Hindlimb muscle (tissue), 1 donor: ENCODE measurements around the gene POLR3H. TPM values are rescaled to one million over a fixed set of nuclear protein-coding genes. Genes with fewer than 3 reads are reported as not detected.
A peak's percentile ranks its signal among the peaks of the same experiment; 100 is the strongest.
"Not testable (repeated sequence)": the region's sequence is repeated elsewhere in the genome, so short reads cannot be mapped to it uniquely, and the experiment has no call there.

Experiments
- DNase-seq: peaks from one replicate; pipeline ENCODE4 v3.0.0-alpha.2; 2013
- polyA plus RNA-seq: library from polyadenylated mRNA; unstranded; fragments of 120-200 nt; gene quantifications from one replicate; pipeline ENCODE4 v1.2.1, GENCODE V29; 2013; ENCODE audit not compliant: insufficient read length

POLR3H gene, protein sequence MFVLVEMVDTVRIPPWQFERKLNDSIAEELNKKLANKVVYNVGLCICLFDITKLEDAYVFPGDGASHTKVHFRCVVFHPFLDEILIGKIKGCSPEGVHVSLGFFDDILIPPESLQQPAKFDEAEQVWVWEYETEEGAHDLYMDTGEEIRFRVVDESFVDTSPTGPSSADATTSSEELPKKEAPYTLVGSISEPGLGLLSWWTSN
- 20.4 TPM for polyA plus RNA-seq

DNA sequence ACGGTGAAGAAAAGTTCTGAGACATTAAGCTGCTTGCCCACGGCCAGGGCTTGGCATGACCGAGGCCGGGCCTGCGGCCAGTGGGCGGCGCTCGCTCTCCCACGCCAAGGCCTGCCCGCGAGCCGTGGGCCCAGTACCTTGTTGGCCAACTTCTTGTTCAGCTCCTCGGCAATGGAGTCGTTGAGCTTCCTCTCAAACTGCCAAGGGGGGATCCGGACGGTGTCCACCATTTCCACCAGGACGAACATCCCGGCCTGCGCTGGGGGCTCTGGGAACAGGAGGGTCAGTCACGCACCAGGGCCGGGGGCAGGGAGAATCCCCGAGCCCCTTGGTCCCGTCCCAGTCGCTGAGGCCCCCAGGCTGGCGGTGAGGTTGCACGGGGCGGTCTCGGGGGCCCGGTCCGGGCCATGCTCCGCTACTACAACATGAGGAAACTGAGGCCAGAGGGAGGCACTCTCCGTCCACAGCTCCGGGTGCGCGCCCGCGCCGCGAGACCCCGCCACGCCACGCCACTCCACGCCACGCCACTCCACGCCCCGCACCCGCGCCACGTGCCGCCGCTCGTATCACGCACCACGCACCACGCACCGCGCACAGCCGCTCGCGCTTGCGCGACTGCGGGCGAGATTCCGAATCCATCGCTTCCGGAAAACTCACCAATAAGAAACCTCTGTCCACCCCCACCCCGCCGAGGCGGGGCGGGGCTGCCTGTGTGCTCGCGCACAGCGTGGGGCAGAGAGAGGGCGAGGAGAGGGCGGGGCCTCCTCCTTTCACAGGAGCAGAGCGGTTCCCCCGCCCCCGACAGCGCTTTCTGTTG, at the start of gene POLR3H:
Gene POLR3H (minus strand): TSS at position 617 of the 817 bp plus-strand sequence. CDS start 369 bp downstream, at position 248.
- peak; percentile 99 for DNase-seq

GRCh38 chr22:41593336-41593960, 49.2 kb upstream of the POLR3H start:
- DNase-seq: not testable (repeated sequence)

DNA sequence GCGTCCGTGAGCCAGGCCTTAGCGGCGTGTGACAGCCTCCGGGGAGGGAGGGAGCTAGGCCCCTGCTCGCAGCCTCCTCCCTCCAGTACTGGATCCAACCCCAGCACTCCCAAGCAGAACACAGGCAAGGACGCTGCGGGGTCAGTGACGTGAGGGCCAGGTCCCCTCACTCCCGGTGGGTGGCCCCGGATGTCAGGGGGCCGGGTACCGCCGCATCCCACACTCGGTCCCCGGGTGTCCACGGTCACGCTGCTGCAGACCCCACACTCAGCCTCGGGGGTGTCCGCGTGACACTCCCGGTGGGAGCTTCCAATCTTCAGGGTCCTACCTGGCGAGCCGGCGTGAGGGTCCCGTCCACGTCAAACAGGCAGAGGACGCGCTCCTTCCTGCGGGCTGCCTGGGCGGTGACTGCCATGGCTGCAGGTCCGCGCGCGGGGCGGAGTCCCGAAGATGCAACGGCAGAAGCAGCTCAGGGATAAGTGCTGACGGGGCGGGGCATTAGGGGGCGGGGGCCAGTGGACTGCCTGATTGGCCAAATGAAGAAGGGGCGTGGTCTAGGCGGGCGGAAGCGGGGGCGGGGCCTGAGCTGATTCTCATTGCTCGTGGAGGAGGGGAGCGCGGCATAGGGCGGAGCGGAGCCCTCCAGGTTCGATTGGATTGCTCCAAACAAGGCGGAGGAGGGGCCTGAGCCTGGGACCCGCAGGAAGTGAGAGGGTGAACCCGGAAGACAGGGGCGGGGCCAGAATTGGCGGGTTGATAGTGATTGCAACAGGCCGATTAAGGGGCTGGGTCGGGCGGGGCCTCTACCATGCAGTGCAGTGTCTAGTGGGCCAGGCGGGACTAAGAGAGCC, 45.3 kb upstream of the POLR3H start, which contains the start of gene PMM1:
Gene PMM1 (minus strand): TSS at position 450 of the 851 bp plus-strand sequence. CDS start 35 bp downstream, at position 415.
- DNase-seq: peak; percentile 99

DNA sequence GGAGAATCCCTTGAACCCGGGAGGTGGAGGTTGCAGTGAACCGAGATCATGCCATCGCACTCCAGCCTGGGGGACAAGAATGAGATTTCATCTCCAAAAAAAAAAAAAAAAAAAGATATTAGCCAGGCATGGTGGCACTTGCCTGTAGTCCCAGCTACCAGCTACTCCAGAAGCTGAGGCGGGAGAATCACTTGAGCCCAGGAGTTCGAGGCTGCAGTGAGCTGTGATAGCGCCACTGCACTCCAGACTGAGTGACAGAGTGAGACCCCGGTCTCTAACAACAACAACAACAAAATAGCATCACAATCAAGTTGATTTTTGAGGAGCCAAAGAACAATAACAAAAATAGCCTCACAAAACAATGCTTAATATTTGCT, 43.1 kb upstream of the POLR3H start:
- no peak for DNase-seq

GRCh38 chr22:41585898-41586297, 41.6 kb upstream of the POLR3H start:
- no peak for DNase-seq

DNA sequence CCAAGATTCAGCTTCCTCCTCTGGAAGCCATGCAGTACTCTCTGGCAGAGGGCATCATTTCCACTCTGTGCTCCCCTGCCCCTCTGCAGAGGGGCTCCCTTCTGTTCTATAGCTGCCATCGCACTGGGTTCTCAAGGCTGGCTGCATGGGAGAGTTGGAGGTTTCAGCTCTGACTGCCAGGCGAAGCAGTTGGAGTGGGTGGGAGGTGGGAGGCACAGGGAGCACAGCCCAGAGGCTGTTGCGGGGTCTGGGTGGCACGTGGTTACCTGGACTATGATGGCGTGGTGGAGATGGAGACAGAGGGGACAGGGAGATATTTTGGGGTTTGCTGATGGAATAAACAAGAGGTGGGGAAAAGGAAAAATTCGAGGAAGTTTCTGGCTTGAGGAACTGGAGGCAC, 40.6 kb upstream of the POLR3H start:
- no peak for DNase-seq

GRCh38 chr22:41582694-41583093, 38.4 kb upstream of the POLR3H start:
- DNase-seq: no peak

GRCh38 chr22:41579997-41580355, 35.7 kb upstream of the POLR3H start:
- DNase-seq: no peak

GRCh38 chr22:41579297-41579996, 35.2 kb upstream of the POLR3H start:
- DNase-seq: no peak

DNA sequence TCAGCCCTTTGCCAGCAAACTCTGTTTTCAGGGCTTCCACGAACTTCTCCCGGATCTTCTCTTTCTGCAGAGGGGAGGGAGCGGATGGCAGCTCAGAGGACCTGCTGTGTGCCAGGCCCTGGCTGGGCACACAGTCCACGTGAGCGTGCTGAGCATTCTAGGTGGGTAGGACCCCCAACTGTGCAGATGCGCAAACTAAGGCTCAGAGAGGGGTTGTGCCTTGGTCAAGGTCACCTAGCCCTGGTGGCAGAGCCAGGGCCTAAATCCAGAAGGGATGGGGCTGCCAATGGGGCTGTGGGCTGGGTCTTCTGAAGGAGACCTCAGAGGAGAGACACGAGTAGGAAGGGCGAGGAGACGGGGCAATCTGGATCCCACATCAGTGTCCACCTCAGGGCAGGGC, 34.5 kb upstream of the POLR3H start:
- DNase-seq: no peak

GRCh38 chr22:41578114-41578513, 33.8 kb upstream of the POLR3H start:
- no peak for DNase-seq

- peak; percentile 29 for DNase-seq
These were observed 32.6 kb upstream of the POLR3H start for GRCh38 chr22:41576877-41577276.

DNA sequence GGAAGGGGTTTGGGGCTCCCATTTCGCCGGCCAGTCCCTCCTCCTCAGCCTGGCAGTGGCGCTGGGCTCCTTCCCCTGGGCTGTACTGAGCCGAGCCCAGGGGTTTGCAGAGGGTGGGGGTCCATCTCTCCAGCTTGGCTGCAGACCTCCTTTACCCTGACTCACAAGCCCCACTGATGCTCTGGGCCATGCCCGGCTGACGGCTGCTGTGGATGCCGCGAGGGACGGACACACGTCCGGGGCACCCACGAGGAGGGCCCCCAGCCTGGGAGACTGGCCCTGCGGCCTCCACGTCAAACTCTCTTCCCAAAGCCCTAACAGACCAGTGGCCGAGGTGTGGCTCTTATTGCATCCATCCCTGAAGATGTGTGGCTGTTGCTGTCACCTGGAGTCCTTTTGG, 31.3 kb upstream of the POLR3H start:
- DNase-seq: no peak

DNA sequence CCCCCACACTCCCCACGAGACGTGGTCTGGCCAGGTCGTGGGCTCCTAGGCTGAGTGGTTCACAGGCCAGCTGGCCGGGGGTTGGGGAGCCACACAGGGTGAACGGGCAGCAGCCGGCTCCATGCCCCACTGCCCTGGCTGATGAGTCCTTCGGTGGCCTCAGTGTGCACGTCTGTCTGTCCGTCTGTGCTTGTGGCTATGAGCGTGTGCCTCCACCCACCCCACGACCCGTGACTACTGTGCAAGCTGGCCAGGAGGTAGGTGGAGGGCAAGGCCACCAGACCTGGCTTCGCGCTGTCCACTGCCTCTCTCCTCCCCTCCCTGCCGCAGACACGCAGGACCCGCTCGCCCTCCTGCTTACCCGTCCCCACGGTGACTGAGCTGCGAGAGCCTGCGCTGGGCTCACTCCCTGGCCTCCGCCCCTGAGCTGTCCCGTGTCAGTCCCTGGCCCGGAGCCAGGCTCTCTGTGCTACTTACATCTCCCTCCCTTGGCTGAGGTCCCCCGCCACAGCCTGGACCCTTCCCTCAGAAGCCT, 30.6 kb upstream of the POLR3H start:
- DNase-seq: peak; percentile 59

- no peak for DNase-seq
These were observed 29.4 kb upstream of the POLR3H start for GRCh38 chr22:41573677-41574076.

- not testable (repeated sequence) for DNase-seq
These were observed 28.0 kb upstream of the POLR3H start for GRCh38 chr22:41572305-41572704.

DNA sequence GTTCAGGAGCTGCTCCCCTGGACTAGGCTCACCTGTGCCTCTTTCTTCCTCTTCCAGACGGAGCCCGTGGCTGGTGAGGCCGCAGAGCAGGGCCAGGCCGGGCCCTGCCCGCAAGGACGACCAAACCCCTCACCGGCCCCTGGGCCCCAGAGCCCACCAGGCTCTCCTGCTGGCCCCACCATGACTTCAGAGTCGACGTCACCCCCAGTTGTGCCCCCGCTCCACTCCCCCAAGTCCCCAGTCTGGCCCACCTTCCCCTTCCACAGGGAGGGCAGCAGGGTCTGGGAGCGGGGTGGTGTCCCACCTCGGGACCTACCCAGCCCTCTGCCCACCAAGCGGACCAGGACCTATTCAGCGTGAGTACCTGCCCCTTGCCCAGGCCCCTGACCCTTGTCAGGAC, 27.5 kb upstream of the POLR3H start:
- DNase-seq: no peak

DNA sequence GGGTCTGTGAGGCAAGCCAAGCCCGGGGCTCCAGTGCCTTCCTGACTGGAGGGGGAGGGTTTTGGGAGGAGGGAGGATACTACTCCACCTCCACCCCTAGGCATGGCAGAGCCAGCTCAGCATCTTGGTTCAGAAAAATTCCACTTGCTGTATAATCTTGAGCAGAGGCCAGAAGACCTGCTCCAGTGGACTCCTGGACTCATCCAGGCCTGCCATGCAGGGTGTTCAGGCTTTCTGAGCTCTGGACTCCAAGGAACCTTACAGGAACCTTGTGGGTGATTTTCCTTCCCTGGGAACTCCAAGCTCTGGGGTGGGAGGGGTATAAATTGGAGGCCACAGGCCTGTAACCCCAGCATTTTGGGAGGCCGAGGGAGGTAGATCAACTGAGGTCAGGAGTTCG, 26.0 kb upstream of the POLR3H start:
- no peak for DNase-seq

DNA sequence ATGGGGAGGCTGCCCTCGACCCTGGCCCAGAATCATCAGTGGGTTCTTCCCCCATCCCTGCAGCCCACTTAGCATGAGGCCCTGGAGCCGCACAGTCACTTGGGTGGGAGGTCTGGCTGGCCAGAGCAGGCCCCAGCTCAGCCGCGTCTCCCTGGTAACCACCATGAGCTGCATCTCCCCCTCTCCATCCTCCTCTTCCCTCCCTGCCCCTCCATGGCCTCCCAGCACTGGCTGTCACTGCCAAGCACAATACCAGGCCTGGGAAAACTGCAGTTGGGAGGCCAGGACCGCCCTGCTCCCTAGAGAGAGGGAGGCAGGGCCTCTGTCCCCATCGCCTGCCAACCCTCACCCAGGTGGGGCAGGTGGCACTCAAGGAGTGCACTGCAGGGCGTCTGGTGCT, 24.5 kb upstream of the POLR3H start:
- DNase-seq: no peak

DNA sequence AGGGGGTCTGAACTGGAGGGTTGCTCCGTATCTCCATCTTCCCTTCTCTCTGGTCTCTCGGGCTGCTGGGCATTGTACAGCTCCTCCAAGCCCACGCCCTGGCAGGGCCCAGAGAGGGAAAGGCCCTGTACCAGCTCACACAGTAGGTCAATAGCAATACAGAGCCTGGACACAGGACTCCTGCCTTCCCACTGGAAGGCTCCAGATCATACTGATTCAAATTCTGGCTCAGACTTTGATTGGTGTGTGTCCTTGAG, 23.2 kb upstream of the POLR3H start:
- DNase-seq: no peak

- no peak for DNase-seq
These were observed 21.3 kb upstream of the POLR3H start for GRCh38 chr22:41565403-41566054.

DNA sequence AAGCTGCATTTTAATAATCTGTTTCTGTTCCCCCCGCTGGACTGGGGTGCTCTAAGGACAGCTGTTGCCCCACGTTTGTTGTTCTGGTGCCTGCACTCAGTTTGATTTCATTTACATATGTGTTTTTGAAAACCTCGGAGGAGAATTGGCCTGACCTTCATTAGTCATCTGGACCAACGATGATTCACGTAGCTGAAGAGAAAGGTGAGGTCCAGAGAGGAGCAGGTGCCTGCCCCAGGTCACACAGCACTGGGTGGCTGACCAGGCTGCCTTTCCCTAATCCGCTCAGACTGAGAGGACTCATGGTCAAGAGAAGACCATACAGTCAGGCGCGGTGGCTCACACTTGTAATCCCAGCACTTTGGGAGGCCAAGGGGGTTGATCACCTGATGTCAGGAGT, 20.3 kb upstream of the POLR3H start:
- DNase-seq: no peak
